HG03039 (cell line): ENCODE results near the gene AMZ1.
"Not testable (repeated sequence)": the region's sequence is repeated elsewhere in the genome, so short reads cannot be mapped to it uniquely, and the experiment has no call there.

Source experiments
- ATAC-seq: cut with Tn5 transposase; IDR thresholded peaks from one replicate; pipeline ENCODE4 v1.9.1; 2021; ENCODE audit warnings: mild to moderate bottlenecking, moderate library complexity; ENCODE audit not compliant: unreplicated experiment

Gene AMZ1

GRCh38 chr7:2666588-2667250, 21.3 kb upstream of the AMZ1 start:
- ATAC-seq = no peak

- no peak for ATAC-seq
Observed at GRCh38 chr7:2667843-2668242, 20.2 kb upstream of the AMZ1 start.

- no peak for ATAC-seq
Observed at GRCh38 chr7:2668401-2668800, 19.6 kb upstream of the AMZ1 start.

GRCh38 chr7:2670171-2670570, 17.8 kb upstream of the AMZ1 start:
- ATAC-seq = no peak

- peak; percentile 61 for ATAC-seq
Observed at GRCh38 chr7:2670720-2671391, 17.1 kb upstream of the AMZ1 start.

GRCh38 chr7:2673214-2673613, 14.8 kb upstream of the AMZ1 start:
- ATAC-seq = not testable (repeated sequence)

- ATAC-seq = no peak
Observed at GRCh38 chr7:2673934-2674333, 14.1 kb upstream of the AMZ1 start.

GRCh38 chr7:2675256-2675764, 12.7 kb upstream of the AMZ1 start:
- no peak for ATAC-seq

GRCh38 chr7:2676576-2676975, 11.4 kb upstream of the AMZ1 start:
- ATAC-seq = not testable (repeated sequence)

GRCh38 chr7:2678454-2678853, 9.5 kb upstream of the AMZ1 start:
- ATAC-seq = not testable (repeated sequence)

GRCh38 chr7:2679135-2680127, 8.6 kb upstream of the AMZ1 start:
- not testable (repeated sequence) for ATAC-seq

- no peak for ATAC-seq
Observed at GRCh38 chr7:2680256-2680655, 7.7 kb upstream of the AMZ1 start.

- ATAC-seq = no peak
Observed at GRCh38 chr7:2680792-2681490, 7.1 kb upstream of the AMZ1 start.

GRCh38 chr7:2681929-2682799, 5.8 kb upstream of the AMZ1 start:
- ATAC-seq = no peak

- ATAC-seq = no peak
Observed at GRCh38 chr7:2684501-2684900, 3.5 kb upstream of the AMZ1 start.

GRCh38 chr7:2686101-2686500, 1.9 kb upstream of the AMZ1 start:
- ATAC-seq = no peak

GRCh38 chr7:2687338-2687869, 598 bp upstream of the AMZ1 start:
- ATAC-seq = no peak

- peak; percentile 51 for ATAC-seq
Observed at GRCh38 chr7:2688409-2689342, 674 bp downstream of the AMZ1 start.
